Peyer's patch (tissue), 4 donors: ENCODE data around the gene CD24. TPM values are rescaled to one million over a fixed set of nuclear protein-coding genes. Genes with fewer than 3 reads are reported as not detected.
"Not testable (repeated sequence)": the region's sequence is repeated elsewhere in the genome, so short reads cannot be mapped to it uniquely, and the experiment has no call there.

ENCODE experiments used
- DNase-seq, 3 donors: peaks; one replicate each; pipeline ENCODE4 v3.0.0-alpha.2; 2017 to 2019
- H3K27ac ChIP-seq, 4 donors: fragments of 200-600 bp; sonication (generic); one replicate each; pipeline ENCODE4 v1.5.1; 2016 to 2019
- H3K27me3 ChIP-seq, 2 donors: fragments of 200-600 bp; sonication (generic); one replicate each; pipeline ENCODE4 v1.5.1; 2019
- H3K36me3 ChIP-seq, 3 donors: fragments of 200-600 bp; sonication (generic); one replicate each; pipeline ENCODE4 v1.5.1; 2016 to 2019
- H3K4me1 ChIP-seq, 4 donors: fragments of 200-600 bp; sonication (generic); one replicate each; pipeline ENCODE4 v1.5.1; 2016 to 2019
- H3K4me3 ChIP-seq, 4 donors: fragments of 200-600 bp; sonication (generic); 1 replicate in 3 of 4; 2 replicates in 1 of 4; pipeline ENCODE4 v1.5.1; 2016 to 2019; ENCODE audit warnings: mild to moderate bottlenecking in 1 of 4
- H3K9me3 ChIP-seq, 4 donors: fragments of 200-600 bp; sonication (generic); one replicate each; pipeline ENCODE4 v1.5.1; 2016 to 2019; ENCODE audit warnings: mild to moderate bottlenecking in 1 of 4
- POLR2A ChIP-seq, 2 donors: fragments of 450-650 bp; IDR thresholded peaks; one replicate each; pipeline ENCODE4 v1.5.1; 2017; ENCODE audit warnings: antibody characterized with exemption in 2 of 2, mild to moderate bottlenecking in 2 of 2, moderate library complexity in 2 of 2
- total RNA-seq, 4 donors: library from RNA; depleted of rRNA; stranded (reverse); fragments of >200 nt; gene quantifications; one replicate each; pipeline ENCODE4 v1.1.0, GENCODE V29; 2016
- TF ChIP-seq, protein P1 (sequence below), 6 experiments: fragments of 450-650 bp in 4 of 6; fragments of 200-600 bp in 2 of 6; sonication (generic) in 1 of 6; IDR thresholded peaks; one replicate each; pipeline ENCODE4 v1.5.1; 2017 to 2019; ENCODE audit warnings: antibody characterized with exemption in 6 of 6, mild to moderate bottlenecking in 3 of 6, moderate library complexity in 1 of 6

The CD24 gene
- total RNA-seq: 100 to 1,000 TPM in 1 of 4 donors, 10 to 100 TPM in 3; 38.9 to 119 (median 68.9) TPM

GRCh38 chr6:106974336-106974998, at the start of gene CD24:
TSS of gene CD24 (minus strand) at chr6:106974729. CDS start at chr6:106974646, 83 bp downstream.
- Histone ChIP-seq H3K27me3 (peaks cover 0 to 15% of the 10 kb centered on the region in 2 donors), H3K4me1 (peaks cover 0 to 22% (median 0%) of the 10 kb centered on the region in 4 donors), H3K4me3 (peak within 1 kb of the TSS; percentile 68 to 86 (median 78)), H3K27ac (peak within 1 kb of the TSS; percentile 53 to 92 (median 74)), H3K9me3 (no peaks in the 10 kb centered on the region), H3K36me3 (no peaks in the 10 kb centered on the region)
- TF ChIP-seq, protein P1, sequence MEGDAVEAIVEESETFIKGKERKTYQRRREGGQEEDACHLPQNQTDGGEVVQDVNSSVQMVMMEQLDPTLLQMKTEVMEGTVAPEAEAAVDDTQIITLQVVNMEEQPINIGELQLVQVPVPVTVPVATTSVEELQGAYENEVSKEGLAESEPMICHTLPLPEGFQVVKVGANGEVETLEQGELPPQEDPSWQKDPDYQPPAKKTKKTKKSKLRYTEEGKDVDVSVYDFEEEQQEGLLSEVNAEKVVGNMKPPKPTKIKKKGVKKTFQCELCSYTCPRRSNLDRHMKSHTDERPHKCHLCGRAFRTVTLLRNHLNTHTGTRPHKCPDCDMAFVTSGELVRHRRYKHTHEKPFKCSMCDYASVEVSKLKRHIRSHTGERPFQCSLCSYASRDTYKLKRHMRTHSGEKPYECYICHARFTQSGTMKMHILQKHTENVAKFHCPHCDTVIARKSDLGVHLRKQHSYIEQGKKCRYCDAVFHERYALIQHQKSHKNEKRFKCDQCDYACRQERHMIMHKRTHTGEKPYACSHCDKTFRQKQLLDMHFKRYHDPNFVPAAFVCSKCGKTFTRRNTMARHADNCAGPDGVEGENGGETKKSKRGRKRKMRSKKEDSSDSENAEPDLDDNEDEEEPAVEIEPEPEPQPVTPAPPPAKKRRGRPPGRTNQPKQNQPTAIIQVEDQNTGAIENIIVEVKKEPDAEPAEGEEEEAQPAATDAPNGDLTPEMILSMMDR (IDR thresholded peaks at IDR 0.05): no peak
- peak in 1 of 2 donors; percentile 30 for TF ChIP-seq POLR2A (IDR thresholded peaks at IDR 0.05)
- DNase-seq: peak; percentile 71 to 87 (median 83)

GRCh38 chr6:107021446-107022185, 47.1 kb upstream of the CD24 start:
- Histone ChIP-seq H3K4me1 (no peaks in the 10 kb centered on the region), H3K27ac (no peak overlapping the region), H3K9me3 (no peaks in the 10 kb centered on the region), H3K36me3 (no peaks in the 10 kb centered on the region), H3K4me3 (no peak overlapping the region), H3K27me3 (no peaks in the 10 kb centered on the region)
- no peak for DNase-seq
- TF ChIP-seq, protein P1 (IDR thresholded peaks at IDR 0.05): no peak
- TF ChIP-seq POLR2A (IDR thresholded peaks at IDR 0.05): no peak

DNA sequence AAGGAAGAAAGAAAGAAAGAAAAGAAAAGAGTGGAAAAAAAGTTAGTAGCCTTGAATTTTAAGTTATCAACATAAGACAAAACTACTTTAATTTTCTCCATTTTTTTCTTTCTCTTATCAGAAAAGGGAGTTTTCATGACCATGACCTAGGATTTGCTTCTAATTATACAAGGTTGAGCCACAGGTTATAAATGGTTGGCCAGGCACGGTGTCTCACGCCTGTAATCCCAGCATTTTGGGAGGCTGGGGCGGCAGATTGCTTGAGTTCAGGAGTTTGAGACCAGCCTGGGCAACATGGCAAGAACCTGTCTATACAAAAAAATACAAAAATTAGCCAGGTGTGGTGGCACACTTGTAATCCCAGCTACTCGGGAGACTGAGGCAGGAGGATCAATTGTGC, 45.7 kb upstream of the CD24 start:
- H3K4me3 ChIP-seq: no peak overlapping the region
- H3K9me3 ChIP-seq: no peaks in the 10 kb centered on the region
- no peaks in the 10 kb centered on the region for H3K36me3 ChIP-seq
- TF ChIP-seq POLR2A (IDR thresholded peaks at IDR 0.05): no peak
- TF ChIP-seq, protein P1 (IDR thresholded peaks at IDR 0.05): no peak
- no peak for DNase-seq
- no peaks in the 10 kb centered on the region for H3K27me3 ChIP-seq
- no peak overlapping the region for H3K27ac ChIP-seq
- no peaks in the 10 kb centered on the region for H3K4me1 ChIP-seq

DNA sequence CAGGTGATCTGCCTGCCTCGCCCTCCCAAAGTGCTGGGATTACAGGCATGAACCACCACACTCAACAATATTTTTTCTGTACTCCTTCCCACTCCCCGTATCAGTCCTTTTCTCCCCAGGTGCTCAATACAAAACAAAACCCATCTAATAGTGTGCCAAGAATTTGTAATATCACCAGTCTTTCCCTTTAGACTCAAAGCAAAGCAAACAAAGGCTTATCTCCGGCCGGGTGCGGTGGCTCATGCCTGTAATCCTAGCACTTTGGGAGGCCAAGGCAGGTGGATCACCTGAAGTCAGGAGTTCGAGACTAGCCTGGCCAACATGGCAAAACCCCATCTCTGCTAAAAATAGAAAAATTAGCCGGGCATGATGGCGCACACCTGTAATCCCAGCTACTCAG, 45.1 kb upstream of the CD24 start:
- H3K27ac ChIP-seq, H3K4me1 ChIP-seq, DNase-seq, H3K9me3 ChIP-seq, H3K36me3 ChIP-seq, H3K27me3 ChIP-seq, H3K4me3 ChIP-seq: not testable (repeated sequence)

- Histone ChIP-seq H3K4me1 (no peaks in the 10 kb centered on the region), H3K27ac (no peak overlapping the region), H3K9me3 (no peaks in the 10 kb centered on the region), H3K4me3 (no peak overlapping the region), H3K27me3 (no peaks in the 10 kb centered on the region), H3K36me3 (no peaks in the 10 kb centered on the region)
- TF ChIP-seq POLR2A (IDR thresholded peaks at IDR 0.05): no peak
- TF ChIP-seq, protein P1 (IDR thresholded peaks at IDR 0.05): no peak
- no peak for DNase-seq
Measured at GRCh38 chr6:107019047-107019446, 44.5 kb upstream of the CD24 start.

DNA sequence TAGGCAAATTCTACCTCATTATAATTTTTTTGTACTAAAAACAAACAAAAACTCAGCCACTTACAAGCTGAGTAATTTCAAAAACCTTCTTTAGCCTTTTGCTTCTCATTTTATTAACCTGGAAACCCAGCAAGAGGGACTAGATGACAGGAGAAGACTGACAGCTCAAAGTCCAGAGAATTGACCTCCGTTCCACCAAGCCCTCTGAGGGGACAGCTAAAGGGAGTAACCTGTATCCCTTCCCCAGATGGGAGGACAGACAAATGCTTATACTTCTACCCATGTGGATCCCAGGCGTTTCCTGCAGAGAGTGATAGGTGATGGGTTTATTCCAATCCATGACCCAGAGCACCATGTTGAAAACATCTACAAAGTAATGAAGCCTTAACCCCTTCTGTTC, 35.0 kb upstream of the CD24 start:
- Histone ChIP-seq H3K4me1 (no peaks in the 10 kb centered on the region), H3K27ac (no peak overlapping the region)
- DNase-seq: no peak

More for the DNA sequence above, 35.0 kb upstream of the CD24 start:
- no peaks in the 10 kb centered on the region for H3K36me3 ChIP-seq
- no peak overlapping the region for H3K4me3 ChIP-seq
- no peaks in the 10 kb centered on the region for H3K27me3 ChIP-seq
- no peaks in the 10 kb centered on the region for H3K9me3 ChIP-seq
- TF ChIP-seq, protein P1 (IDR thresholded peaks at IDR 0.05): no peak
- no peak for TF ChIP-seq POLR2A (IDR thresholded peaks at IDR 0.05)
